ENCODE results near the gene STX3.

DNA sequence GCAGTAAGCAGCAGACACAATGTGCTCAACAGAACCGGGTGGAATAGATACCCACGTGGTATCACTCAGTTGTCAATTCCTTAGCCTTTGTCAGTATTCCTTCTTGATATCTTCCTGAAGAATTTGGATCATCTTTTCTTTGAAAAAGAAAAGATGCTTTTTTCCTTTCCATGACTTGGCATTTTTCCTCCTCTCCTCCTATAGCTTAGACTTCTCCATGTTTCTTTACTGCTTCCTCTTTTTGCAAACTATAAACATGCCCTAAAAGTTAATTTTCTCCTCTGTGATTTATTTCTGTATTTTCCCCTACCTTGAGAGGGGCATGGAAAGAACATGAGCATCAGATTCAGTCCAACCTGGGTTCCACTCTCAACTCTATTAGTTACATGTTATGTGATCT is 78.4 kb downstream of the STX3 start:
- no peak for TF ChIP-seq POLR2AphosphoS5 (IDR thresholded peaks at IDR 0.05; ENCODE audit: insufficient read depth, low read depth, low read length)
- no peak for TF ChIP-seq POLR2A (IDR thresholded peaks at IDR 0.05; ENCODE audit: low read depth, low read length)
